ENCODE measurements around the gene KIAA1191.
A peak's percentile ranks its signal among the peaks of the same experiment; 100 is the strongest.

The KIAA1191 gene

DNA sequence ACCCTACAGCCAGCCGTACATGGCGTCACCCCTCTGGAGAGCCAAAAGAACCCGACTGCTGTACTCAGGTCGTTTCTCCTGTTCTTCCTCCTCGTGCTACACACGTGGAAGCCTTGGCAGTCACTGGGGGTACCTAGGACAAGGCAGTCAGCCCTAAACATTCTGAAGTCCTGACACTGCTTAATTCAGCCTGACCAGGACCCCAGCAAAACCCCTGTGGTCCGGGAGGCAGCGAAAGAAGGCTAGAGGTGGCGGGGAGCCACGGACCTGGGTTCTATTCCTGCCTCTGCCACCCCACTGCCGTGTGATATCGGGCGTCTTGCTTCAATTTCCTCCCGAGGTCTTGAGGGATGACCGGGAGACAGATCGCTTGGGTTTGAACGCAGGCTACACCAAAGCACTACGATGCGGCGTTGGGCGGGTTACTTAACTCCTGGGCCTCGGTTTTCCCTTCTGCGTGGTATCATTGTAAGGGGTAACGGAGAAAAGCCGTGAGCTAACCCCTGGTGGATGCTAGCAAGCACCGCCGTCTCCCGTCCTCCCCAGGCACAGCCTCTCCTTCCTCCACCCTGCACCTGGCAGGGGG is 3.3 kb upstream of the KIAA1191 start:
- WGBS (ENCODE audit: insufficient coverage, insufficient read length), result no CpG with 5 or more reads among the region's 28 CpGs
- Histone ChIP-seq H3K4me1 (ENCODE audit: control insufficient read depth, insufficient read depth, low read length) (0 out of 2 replicates have a peak, but pooled peaks cover 3% of the 10 kb centered on the region), H3K27ac (ENCODE audit: low read length) (no peak overlapping the region), H3K27me3 (ENCODE audit: control insufficient read depth, insufficient read depth, low read length) (peaks cover 13% of the 10 kb centered on the region), H3K9me3 (ENCODE audit: control insufficient read depth, insufficient read depth, low read length) (no peaks in the 10 kb centered on the region), H3K4me3 (ENCODE audit: low read length) (peak overlapping the region; percentile 93; the same call in 1 of the 2 replicates), H3K36me3 (ENCODE audit: control insufficient read depth, insufficient read depth, low read length) (peaks cover 2% of the 10 kb centered on the region; the same call in 1 of the 2 replicates)
- no peak for DNase-seq (ENCODE audit: low read depth, low spot score)

DNA sequence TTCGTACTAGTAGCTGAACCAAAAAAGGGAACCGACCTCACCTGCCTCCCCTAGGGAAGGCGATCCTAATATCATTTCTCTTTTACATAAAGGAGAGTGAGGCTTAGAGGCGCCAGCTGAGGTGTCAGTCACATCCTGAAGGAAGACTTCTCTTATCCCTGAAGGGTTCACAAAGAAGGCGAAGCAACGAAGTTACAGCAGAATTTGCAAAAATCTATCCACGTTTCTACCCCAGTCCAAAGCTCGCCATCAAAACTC is 598 bp upstream of the KIAA1191 start:
- H3K27me3 ChIP-seq (ENCODE audit: control insufficient read depth, insufficient read depth, low read length), result peaks cover 13% of the 10 kb centered on the region
- WGBS (ENCODE audit: insufficient coverage, insufficient read length), result no CpG with 5 or more reads among the region's 8 CpGs
- no peak overlapping the region for H3K27ac ChIP-seq (ENCODE audit: low read length)
- peak overlapping the region; percentile 73; the same call in 1 of the 2 replicates for H3K4me3 ChIP-seq (ENCODE audit: low read length)
- 0 out of 2 replicates have a peak, but pooled peaks cover 3% of the 10 kb centered on the region for H3K4me1 ChIP-seq (ENCODE audit: control insufficient read depth, insufficient read depth, low read length)
- no peaks in the 10 kb centered on the region; the same call in 1 of the 2 replicates for H3K36me3 ChIP-seq (ENCODE audit: control insufficient read depth, insufficient read depth, low read length)
- DNase-seq (ENCODE audit: low read depth, low spot score), result no peak
- no peaks in the 10 kb centered on the region for H3K9me3 ChIP-seq (ENCODE audit: control insufficient read depth, insufficient read depth, low read length)

DNA sequence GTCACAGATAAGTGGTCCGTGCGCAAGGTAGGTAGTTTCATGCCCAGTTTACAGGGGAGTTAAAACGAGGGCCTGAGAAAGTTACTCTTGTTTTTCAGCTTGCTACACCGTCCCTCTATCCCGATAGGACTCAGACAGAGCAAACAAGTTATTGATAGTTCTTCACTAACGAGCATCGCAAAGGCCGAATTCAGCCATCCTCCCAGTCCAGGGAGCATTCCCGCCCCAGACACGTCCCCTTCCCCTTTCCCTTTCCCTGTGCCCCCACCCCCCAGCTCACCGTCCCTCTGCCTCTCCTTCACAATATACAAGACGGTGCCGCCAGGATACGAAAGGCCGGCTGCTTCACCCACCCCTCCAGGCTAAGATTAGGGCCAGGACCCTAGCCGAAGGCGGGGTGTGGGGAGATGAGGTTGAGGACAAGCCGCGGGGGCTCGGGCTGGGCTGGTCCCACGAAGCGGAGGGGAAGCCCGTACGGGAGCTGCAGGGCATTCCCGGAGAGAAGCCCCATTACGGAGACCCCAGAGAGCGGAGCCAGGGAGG is 599 bp downstream of the KIAA1191 start:
- WGBS (ENCODE audit: insufficient coverage, insufficient read length), result no CpG with 5 or more reads among the region's 27 CpGs
- Histone ChIP-seq H3K36me3 (ENCODE audit: control insufficient read depth, insufficient read depth, low read length) (peaks cover 2% of the 10 kb centered on the region; the same call in 1 of the 2 replicates), H3K27ac (ENCODE audit: low read length) (no peak overlapping the region), H3K27me3 (ENCODE audit: control insufficient read depth, insufficient read depth, low read length) (peaks cover 8% of the 10 kb centered on the region), H3K4me1 (ENCODE audit: control insufficient read depth, insufficient read depth, low read length) (no peaks in the 10 kb centered on the region), H3K9me3 (ENCODE audit: control insufficient read depth, insufficient read depth, low read length) (no peaks in the 10 kb centered on the region), H3K4me3 (ENCODE audit: low read length) (peak overlapping the region; percentile 73)
- DNase-seq (ENCODE audit: low read depth, low spot score), result no peak

DNA sequence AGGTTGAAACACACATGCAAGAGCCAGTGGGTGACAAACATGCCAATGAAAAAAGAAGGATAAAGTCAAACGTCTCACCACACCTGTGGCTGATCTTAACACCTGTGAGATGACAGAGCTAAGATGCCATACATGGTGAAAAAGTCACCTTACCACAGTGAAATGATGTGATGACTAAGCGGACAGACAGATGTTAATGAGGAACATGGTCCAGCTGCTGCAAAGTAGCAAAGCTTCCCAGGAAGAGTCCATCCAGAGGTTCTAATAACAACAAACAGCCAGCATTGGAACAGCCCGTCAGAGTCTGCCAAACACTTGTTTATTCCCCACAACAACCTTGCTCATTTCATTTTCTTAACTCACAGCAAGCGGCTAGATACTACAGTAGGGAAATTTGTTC is 1.9 kb downstream of the KIAA1191 start:
- Histone ChIP-seq H3K36me3 (ENCODE audit: control insufficient read depth, insufficient read depth, low read length) (peaks cover 6% of the 10 kb centered on the region), H3K27ac (ENCODE audit: low read length) (no peak overlapping the region), H3K27me3 (ENCODE audit: control insufficient read depth, insufficient read depth, low read length) (peaks cover 3% of the 10 kb centered on the region; the same call in 1 of the 2 replicates), H3K4me1 (ENCODE audit: control insufficient read depth, insufficient read depth, low read length) (no peaks in the 10 kb centered on the region), H3K9me3 (ENCODE audit: control insufficient read depth, insufficient read depth, low read length) (no peaks in the 10 kb centered on the region), H3K4me3 (ENCODE audit: low read length) (no peak overlapping the region)
- no peak for DNase-seq (ENCODE audit: low read depth, low spot score)
- WGBS (ENCODE audit: insufficient coverage, insufficient read length), result no CpG with 5 or more reads among the region's 4 CpGs

DNA sequence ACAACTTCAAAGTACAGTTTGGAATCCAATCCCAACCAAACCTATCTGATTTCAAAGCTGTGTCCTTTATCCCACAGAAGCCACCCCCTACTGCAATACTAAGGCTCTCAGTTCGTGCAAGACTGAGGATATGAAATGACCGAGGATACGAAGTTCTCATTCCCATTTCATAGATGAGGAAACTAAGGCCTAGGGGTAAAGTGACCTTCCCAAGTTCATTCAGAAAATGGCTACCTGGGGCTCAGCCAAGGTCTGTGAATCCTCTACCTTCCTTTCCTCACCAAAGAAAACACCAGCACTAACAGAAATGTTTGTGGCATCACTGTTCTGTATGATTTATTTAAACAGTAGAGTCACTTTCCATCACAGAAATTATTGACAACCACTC is 5.4 kb downstream of the KIAA1191 start:
- Histone ChIP-seq H3K27ac (ENCODE audit: low read length) (no peak overlapping the region), H3K4me1 (ENCODE audit: control insufficient read depth, insufficient read depth, low read length) (no peaks in the 10 kb centered on the region), H3K9me3 (ENCODE audit: control insufficient read depth, insufficient read depth, low read length) (no peaks in the 10 kb centered on the region), H3K27me3 (ENCODE audit: control insufficient read depth, insufficient read depth, low read length) (no peaks in the 10 kb centered on the region), H3K36me3 (ENCODE audit: control insufficient read depth, insufficient read depth, low read length) (peaks cover 15% of the 10 kb centered on the region), H3K4me3 (ENCODE audit: low read length) (no peak overlapping the region)
- WGBS (ENCODE audit: insufficient coverage, insufficient read length), result no CpG with 5 or more reads among the region's 3 CpGs
- no peak for DNase-seq (ENCODE audit: low read depth, low spot score)

DNA sequence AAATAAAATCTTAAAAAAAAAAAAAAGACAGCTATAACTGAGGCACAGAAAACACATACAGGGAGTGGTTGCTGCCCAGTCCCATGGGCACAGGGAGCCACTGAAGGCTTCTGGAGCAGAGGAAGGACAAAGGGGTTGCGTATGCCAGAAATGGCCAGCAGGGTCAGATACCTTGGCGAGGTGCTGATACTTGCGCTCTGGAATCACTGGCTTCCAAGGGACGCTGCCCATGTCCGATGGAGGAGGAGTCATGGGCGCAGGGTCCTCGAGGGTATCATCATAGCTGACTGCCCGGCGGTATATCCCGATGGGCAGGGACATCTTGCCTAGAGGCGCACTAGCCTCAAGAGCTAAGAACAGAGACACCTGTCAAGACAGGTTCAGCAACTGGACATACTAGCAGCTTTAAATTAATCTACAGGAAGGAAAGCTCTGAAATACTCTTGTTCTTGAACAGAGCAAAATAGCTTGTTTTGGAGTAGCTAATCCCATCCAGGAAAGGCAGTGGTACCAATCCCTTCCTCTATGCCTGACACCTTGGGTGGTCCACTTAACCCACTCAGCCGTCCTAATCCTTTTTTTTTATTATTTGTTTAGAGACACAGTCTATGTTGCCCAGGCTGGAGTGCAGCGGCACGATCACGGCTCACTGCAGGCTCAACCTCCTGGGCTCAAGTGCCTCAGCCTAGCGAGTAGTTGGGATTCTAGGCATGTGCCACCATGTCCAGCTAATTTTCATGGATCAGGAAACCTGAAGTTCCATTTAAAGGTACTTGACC is 6.0 kb downstream of the KIAA1191 start:
- Histone ChIP-seq H3K4me1 (ENCODE audit: control insufficient read depth, insufficient read depth, low read length) (no peaks in the 10 kb centered on the region), H3K27me3 (ENCODE audit: control insufficient read depth, insufficient read depth, low read length) (no peaks in the 10 kb centered on the region), H3K4me3 (ENCODE audit: low read length) (no peak overlapping the region), H3K36me3 (ENCODE audit: control insufficient read depth, insufficient read depth, low read length) (peaks cover 15% of the 10 kb centered on the region), H3K27ac (ENCODE audit: low read length) (no peak overlapping the region), H3K9me3 (ENCODE audit: control insufficient read depth, insufficient read depth, low read length) (no peaks in the 10 kb centered on the region)
- DNase-seq (ENCODE audit: low read depth, low spot score), result no peak
- WGBS (ENCODE audit: insufficient coverage, insufficient read length), result no CpG with 5 or more reads among the region's 16 CpGs

DNA sequence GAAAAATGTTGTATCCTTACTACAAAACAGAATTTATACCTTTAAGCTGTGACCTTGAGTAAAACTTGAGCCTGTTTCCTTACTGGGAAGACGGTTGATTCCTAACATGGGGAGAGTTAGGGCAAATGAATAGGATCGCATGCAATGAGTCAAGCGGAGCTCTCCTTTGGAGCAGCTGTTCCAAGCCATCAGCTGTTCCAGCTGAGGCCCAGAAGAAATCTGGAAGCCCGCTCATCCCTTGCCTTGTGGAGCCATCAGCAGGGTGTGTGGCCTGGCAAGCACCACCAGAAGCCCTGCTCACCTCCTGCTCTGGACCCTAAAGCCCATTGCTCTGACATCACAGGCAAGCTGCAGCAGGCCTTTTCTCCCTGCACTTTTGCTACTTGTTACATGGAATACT is 8.0 kb downstream of the KIAA1191 start:
- H3K4me1 ChIP-seq (ENCODE audit: control insufficient read depth, insufficient read depth, low read length), result no peaks in the 10 kb centered on the region
- no peak overlapping the region for H3K27ac ChIP-seq (ENCODE audit: low read length)
- WGBS (ENCODE audit: insufficient coverage, insufficient read length), result no CpG with 5 or more reads among the region's 4 CpGs
- peaks cover 22% of the 10 kb centered on the region for H3K36me3 ChIP-seq (ENCODE audit: control insufficient read depth, insufficient read depth, low read length)
- no peaks in the 10 kb centered on the region for H3K27me3 ChIP-seq (ENCODE audit: control insufficient read depth, insufficient read depth, low read length)
- no peaks in the 10 kb centered on the region for H3K9me3 ChIP-seq (ENCODE audit: control insufficient read depth, insufficient read depth, low read length)
- no peak for DNase-seq (ENCODE audit: low read depth, low spot score)
- no peak overlapping the region for H3K4me3 ChIP-seq (ENCODE audit: low read length)

DNA sequence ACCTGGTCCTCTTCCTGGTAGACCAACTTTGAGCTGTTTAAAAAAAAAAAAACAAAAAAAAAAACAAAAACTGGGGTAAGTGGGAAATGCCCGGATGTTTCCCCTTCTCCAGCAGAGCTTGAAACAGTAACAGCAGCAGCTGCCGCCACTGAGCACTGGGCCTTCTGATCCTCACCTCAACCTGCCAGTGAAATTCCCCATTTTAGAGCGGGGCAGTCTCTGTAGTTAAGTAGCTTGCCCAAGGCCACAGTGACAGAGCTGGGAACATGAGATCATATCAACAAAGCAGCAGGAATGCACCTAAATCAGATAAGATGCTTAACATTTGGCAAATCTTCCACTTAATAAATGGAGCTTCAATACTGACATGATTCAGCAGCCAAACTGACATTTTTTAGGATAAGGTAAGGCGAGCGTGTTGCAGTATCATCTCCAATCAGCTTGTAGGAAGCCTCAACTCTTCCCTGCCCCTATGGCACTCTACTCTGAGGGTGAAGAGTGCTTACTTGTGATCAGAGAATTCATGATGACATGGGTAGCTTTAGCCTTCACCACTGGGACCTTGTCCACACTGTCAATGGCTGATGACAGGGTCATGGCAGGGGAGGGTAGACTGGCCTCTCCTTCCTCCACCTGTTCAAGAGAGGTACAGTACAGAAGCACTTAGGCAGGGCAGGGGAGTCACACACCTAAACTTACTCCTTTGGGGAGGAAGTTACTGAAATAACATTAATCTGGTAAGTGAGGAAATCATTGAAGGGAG is 9.3 kb downstream of the KIAA1191 start:
- WGBS (ENCODE audit: insufficient coverage, insufficient read length), result no CpG with 5 or more reads among the region's 5 CpGs
- peaks cover 27% of the 10 kb centered on the region for H3K36me3 ChIP-seq (ENCODE audit: control insufficient read depth, insufficient read depth, low read length)
- no peak overlapping the region for H3K4me3 ChIP-seq (ENCODE audit: low read length)
- H3K27ac ChIP-seq (ENCODE audit: low read length), result no peak overlapping the region
- no peaks in the 10 kb centered on the region for H3K9me3 ChIP-seq (ENCODE audit: control insufficient read depth, insufficient read depth, low read length)
- DNase-seq (ENCODE audit: low read depth, low spot score), result no peak
- no peaks in the 10 kb centered on the region for H3K4me1 ChIP-seq (ENCODE audit: control insufficient read depth, insufficient read depth, low read length)
- H3K27me3 ChIP-seq (ENCODE audit: control insufficient read depth, insufficient read depth, low read length), result no peaks in the 10 kb centered on the region

DNA sequence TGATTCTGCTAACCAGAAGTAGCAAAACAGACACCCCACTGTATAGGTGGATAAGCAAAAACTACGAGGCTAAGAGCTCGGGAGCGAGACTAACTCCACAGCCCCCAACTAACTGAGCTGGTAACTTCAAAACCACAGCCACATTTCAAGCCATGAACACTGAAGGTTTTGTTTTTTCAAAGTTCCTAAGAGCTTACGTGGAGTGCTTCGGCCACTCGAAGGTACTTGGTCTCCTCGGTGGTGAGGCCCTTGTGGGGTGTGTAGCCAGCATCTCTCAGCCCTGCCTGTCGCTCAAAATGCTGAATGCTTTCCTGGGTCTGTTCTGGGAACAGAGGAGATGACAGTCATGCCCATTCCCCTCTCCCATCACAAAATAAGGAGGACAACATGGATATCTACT is 11.1 kb downstream of the KIAA1191 start:
- Histone ChIP-seq H3K27ac (ENCODE audit: low read length) (no peak overlapping the region), H3K27me3 (ENCODE audit: control insufficient read depth, insufficient read depth, low read length) (no peaks in the 10 kb centered on the region), H3K4me3 (ENCODE audit: low read length) (no peak overlapping the region), H3K9me3 (ENCODE audit: control insufficient read depth, insufficient read depth, low read length) (no peaks in the 10 kb centered on the region), H3K4me1 (ENCODE audit: control insufficient read depth, insufficient read depth, low read length) (no peaks in the 10 kb centered on the region), H3K36me3 (ENCODE audit: control insufficient read depth, insufficient read depth, low read length) (peaks cover 29% of the 10 kb centered on the region)
- WGBS (ENCODE audit: insufficient coverage, insufficient read length), result no CpG with 5 or more reads among the region's 8 CpGs
- DNase-seq (ENCODE audit: low read depth, low spot score), result no peak

DNA sequence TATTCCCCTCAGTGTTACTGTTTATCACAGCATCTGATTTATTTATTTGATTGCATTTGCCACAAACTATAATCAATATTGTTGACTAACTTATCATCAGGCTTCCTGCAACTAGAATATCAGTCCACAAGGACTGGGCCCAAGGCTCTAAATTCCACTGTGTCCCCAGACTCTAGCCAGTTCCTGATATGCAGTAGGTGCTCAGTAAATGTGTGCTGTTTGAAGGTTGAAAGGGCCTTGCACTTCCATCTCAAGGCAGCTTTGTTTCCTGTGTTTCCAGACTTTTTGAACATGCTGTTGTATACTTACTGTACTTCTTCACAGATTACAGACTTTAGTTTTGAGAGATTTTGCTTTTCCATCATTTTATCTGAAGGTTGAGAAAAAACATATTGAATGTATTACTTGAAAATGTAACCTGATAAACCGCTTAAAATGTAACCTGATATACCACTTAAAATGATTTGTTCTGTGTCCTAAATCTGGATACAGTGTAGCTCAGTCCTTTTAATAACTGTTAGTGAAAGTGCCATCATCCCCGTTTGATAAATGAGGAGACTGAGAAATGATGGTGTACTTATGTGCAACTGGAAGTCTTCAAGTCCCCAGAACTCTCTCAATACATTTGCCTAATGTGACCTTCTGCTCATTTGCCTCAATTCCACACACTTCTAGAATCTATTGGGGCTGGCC is 18.7 kb downstream of the KIAA1191 start:
- Histone ChIP-seq H3K4me1 (ENCODE audit: control insufficient read depth, insufficient read depth, low read length) (no peaks in the 10 kb centered on the region), H3K27me3 (ENCODE audit: control insufficient read depth, insufficient read depth, low read length) (no peaks in the 10 kb centered on the region), H3K27ac (ENCODE audit: low read length) (no peak overlapping the region), H3K4me3 (ENCODE audit: low read length) (no peak overlapping the region), H3K36me3 (ENCODE audit: control insufficient read depth, insufficient read depth, low read length) (peaks cover 12% of the 10 kb centered on the region; the same call in 1 of the 2 replicates), H3K9me3 (ENCODE audit: control insufficient read depth, insufficient read depth, low read length) (no peaks in the 10 kb centered on the region)
- no CpG with 5 or more reads among the region's 2 CpGs for WGBS (ENCODE audit: insufficient coverage, insufficient read length)
- no peak for DNase-seq (ENCODE audit: low read depth, low spot score)
